NCI-H1105 treated with DMSO at 0.1 percent for 48 hours (cell line): ENCODE measurements around the gene TBL3.
A peak's percentile ranks its signal among the peaks of the same experiment; 100 is the strongest.

Experiments used
- DNase-seq: peaks from one replicate; lab custom pipeline; 2025; lab: John Stamatoyannopoulos, UW

The TBL3 gene

GRCh38 chr16:1964506-1965395, 7.1 kb upstream of the TBL3 start, which contains the start of gene RPS2:
Gene RPS2, minus strand, starts transcription at chr16:1964826. Its CDS starts 201 bp downstream, at chr16:1964625.
- peak; percentile 87 for DNase-seq

GRCh38 chr16:1965396-1966001, 6.4 kb upstream of the TBL3 start:
- no peak for DNase-seq

- DNase-seq: no peak
Measured at GRCh38 chr16:1966460-1966859, 5.4 kb upstream of the TBL3 start, which contains the start of gene RNF151. Gene RNF151, plus strand, starts transcription at chr16:1966856. Its CDS starts 26 bp downstream, at chr16:1966882.

DNA sequence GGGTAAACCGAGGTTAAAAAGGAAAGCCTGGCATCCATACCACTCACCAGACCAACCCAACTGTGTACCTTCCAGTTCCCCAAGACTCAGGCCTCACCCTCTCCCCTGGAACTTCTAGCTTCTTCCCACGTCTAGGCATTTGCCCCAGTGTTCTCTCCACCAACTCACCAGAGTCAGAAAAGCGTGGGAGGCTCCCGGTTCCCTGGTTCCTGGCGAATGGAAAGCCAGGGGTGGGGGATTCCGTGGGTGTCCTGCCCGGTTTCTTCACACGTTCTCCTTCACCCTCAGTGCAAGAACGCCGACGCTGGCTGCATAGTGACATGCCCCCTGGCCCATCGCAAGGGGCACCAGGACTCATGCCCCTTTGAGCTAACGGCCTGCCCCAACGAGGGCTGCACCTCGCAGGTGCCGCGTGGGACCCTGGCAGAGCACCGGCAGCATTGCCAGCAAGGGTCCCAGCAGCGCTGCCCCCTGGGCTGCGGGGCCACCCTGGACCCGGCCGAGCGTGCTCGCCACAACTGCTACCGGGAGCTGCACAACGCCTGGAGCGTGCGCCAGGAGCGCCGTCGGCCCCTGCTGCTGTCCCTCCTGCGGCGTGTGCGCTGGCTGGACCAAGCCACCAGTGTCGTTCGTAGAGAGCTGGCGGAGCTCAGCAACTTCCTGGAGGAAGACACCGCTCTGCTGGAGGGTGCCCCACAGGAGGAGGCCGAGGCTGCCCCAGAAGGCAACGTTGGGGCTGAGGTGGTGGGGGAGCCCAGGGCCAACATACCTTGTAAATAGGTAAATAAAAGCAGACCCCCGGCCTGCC, 3.5 kb upstream of the TBL3 start:
- DNase-seq: no peak

DNA sequence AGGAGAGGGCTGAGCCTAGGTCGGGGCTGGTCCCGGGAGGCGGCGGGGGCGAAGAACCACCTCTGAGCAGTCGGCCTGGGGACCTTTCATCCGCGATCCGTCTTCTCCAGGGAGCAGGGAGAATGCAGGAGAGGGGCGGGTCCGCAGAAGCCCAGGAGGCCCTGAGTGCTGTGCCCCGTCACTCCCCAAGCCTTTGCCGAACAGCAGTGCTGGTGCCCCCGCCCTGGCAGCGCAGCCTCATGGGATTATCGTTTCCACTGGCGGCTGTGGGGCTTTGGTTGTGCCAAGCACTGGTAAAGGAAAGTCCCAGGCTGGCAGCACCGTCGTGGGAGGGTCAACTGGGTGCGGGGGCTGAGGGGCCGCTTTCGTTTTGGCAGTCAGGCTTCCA, 631 bp downstream of the TBL3 start:
- no peak for DNase-seq

- no peak for DNase-seq
Measured at GRCh38 chr16:1973461-1974156, 1.8 kb downstream of the TBL3 start.

DNA sequence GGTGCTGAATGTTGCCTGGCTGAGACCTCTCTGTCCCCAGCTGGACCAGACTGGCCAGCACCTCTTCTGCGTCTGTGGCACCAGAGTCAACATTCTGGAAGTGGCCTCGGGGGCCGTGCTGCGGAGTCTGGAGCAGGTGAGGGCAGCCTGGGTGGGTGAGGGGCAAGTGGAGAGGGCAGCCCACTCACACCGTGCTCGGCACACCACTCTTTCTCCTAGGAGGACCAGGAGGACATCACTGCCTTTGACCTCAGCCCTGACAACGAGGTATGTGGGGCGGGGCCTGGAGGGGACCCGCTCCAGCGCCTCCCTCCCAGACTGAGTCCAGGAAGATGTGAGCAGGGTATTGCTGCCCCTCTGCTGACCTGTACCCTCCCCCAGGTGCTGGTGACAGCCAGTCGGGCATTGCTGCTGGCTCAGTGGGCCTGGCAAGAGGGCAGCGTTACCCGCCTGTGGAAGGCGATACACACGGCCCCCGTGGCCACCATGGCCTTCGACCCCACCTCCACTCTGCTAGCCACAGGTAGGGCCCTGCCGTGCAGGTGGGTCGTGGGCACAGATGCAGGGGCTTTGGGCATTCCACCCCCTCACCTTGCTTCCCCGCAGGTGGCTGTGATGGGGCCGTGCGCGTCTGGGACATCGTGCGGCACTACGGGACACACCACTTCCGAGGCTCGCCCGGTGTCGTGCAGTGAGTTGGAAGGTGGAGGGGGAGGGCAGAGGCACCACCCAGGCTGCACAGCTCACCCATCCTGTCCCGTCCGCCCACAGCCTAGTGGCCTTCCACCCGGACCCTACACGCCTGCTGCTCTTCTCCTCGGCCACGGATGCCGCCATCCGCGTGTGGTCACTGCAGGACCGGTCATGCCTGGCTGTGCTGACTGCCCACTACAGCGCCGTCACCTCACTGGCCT, 2.6 kb downstream of the TBL3 start:
- DNase-seq: no peak

DNA sequence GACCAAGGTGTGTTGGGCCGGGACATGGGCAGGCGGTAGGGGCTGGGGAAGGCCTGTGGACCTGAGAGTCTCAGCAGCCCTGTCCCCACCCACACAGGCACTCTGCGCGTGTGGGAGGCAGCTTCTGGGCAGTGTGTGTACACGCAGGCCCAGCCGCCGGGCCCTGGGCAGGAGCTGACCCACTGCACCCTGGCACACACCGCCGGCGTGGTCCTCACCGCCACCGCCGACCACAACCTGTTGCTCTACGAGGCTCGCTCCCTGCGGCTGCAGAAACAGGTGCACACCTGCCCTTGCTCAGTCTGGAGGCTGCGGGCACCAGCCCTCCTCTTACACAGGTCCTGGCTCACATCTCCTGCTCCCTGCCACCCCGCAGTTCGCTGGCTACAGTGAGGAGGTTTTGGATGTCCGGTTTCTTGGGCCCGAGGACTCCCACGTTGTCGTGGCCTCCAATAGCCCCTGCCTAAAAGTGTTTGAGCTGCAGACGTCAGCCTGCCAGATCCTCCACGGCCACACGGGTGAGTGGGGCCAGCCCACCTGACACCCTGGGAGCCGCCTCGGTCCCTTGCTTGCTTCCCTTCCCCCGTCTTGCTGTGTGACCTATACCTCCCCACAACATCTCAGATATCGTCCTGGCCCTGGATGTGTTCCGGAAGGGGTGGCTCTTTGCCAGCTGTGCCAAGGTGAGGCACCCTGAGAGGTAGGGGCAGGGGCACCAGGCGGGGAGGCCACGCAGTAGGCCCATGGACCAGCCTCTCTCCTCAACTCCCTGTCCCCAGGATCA, 3.8 kb downstream of the TBL3 start:
- no peak for DNase-seq

DNA sequence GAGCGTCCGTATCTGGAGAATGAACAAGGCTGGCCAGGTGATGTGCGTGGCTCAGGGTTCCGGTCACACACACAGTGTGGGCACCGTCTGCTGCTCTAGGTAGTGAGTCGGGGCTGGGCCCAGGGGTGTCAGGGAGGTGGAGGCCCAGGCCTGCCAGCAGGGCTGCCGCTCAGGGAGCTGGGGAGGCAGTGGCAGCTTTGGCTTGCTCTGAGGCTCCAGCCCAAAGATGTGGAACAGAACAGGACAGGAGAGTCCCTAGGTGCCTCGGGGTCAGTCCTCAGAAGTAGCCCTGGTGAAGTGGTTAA, 4.3 kb downstream of the TBL3 start:
- no peak for DNase-seq

DNA sequence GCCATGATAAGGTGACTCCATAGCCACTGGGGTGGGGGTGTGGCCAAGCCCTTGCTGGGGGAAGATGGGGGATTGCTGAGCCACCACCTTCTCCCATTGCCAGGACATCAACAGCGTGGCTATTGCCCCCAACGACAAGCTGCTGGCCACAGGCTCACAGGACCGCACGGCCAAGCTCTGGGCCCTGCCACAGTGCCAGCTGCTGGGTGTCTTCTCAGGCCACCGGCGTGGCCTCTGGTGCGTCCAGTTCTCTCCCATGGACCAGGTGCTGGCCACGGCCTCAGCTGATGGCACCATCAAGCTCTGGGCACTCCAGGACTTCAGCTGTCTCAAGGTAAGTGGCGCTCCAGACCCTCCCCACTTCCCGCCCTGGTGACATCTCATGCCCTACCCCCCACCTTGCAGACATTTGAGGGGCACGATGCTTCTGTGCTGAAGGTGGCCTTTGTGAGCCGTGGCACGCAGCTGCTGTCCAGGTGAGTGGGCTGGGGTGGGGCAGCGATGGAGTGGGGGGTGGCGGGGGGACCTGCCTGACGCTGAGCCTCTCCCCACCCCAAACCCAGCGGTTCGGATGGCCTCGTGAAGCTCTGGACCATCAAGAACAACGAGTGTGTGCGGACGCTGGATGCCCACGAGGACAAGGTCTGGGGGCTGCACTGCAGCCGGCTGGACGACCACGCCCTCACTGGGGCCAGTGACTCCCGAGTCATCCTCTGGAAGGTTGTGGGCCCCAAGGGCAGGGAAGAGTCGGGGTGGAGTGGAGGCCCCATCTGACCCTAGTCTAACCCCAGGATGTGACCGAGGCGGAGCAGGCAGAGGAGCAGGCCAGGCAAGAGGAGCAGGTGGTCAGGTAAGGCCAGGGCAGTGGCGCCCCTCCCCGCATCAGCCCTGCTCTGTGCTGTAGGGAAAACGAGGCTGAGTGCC, 5.4 kb downstream of the TBL3 start:
- DNase-seq: no peak

DNA sequence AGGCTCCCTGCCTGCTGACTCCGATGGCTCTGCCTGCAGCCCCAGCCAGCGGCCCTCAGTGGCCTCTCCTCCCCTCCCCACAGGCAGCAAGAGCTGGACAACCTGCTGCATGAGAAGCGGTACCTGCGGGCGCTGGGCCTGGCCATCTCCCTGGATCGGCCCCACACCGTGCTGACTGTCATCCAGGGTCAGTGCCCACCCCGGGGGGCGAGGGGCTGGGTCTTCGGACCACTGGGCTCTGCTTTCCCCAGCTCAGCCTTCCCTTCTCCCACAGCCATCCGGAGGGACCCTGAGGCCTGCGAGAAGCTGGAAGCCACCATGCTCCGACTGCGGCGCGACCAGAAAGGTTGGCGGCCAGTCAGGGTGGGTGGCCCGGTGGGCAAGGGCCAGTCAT, 6.0 kb downstream of the TBL3 start:
- DNase-seq: no peak

- DNase-seq: no peak
Measured at GRCh38 chr16:1978476-1979120, 6.7 kb downstream of the TBL3 start.

DNA sequence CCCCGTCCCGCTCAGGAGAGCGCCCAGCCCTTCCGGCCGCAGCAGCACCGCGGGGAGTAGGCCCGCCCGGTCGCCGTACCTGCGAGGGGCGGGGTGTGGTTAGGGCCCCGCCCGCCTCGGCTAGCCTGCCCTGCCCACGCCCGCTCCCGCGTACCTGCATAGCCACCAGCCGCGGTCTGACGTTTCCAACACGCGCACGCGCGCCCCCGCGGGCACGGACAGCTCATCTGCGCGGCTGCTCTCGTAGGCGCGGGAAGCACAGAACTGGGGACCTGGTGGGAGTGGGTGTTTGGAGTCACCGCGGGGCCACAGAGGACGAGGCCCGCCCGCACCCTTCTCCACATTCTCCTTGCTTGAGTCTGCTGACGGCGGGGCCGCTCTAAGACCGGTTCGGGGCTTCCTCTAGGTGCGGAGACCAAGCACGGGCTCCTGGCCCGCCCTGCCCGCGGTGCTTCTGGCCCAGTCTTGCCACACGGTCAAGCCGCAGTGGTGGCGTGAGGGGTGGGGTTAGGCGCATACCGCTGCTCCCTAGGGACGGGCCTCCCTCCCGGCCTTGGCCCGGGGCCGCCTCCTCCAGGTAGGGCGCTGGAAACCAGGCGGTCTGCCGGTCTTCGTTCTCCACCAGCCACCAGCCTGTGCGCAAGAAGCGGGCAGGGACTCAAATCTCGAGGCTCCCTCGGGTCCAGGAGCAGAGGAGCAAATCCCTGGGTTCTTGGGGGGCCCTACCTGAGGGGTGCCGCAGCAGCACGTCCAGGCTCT, 7.6 kb downstream of the TBL3 start:
- DNase-seq: no peak

DNA sequence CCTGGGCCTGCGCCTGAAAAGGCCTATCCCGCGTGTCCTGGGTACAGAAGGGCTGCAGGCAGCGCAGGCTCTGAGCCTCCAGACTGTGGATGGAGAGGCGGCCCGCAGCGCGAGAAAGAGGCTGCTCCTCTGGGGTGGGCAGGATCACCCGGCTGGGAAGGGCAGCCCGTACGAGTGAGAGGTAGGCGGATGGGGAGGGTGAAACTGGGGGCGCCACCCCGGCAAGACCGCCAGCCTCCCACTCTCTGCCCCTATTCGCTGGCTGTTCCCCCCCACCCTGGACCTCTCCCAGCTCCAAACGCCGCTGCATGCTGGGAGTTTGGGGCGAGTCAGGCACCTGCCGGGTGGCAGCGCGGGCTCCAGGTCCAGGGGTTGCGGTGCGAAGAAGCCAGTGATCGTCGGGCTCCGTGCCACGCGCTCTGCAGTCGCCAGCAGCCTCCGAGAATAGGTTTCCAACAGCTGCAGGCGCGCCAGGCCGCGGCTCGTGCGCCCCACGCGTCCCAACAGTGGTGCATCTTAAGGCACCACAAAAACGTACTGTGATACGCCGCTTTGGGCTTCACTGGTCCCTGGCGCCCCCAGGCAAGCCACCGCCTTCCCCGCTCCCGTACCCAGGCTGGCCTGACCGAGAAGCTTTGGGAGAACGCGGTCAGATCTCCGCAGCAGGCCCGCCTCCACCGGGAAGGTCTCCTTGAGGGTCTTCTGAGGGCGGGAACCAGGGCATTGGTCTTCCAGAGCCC, 8.3 kb downstream of the TBL3 start:
- DNase-seq: no peak

GRCh38 chr16:1980770-1981087, 8.9 kb downstream of the TBL3 start:
- DNase-seq: no peak

GRCh38 chr16:1981398-1981836, 9.6 kb downstream of the TBL3 start, which contains the start of gene NOXO1:
Gene NOXO1, minus strand, starts transcription at chr16:1981469. Its CDS starts 290 bp downstream, at chr16:1981179.
- no peak for DNase-seq

DNA sequence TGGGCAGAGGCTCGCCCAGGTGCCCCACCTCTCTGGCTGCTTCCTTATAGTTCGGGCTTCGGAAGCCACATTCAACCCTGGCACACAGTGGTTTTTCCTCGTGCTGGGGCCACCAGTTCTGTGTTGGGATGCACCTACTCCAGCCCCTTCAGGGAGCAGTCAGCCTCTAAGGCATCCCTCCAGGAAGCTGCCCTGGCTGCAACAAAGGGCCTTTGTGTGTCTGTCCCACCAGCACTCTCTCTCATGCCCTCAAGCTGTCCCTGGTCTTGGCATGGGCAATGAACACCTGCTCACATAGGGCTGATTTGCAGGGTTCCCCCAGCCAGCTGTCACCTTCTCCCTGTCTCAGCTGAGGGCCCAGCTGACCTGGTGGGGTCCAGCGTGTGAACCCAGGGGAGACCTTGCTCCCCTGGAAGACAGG, 10.2 kb downstream of the TBL3 start:
- no peak for DNase-seq
